ENCODE measurements around the gene CGB1. TPM values are rescaled to one million over a fixed set of nuclear protein-coding genes. Genes with fewer than 3 reads are reported as not detected.
"Not testable (repeated sequence)": the region's sequence is repeated elsewhere in the genome, so short reads cannot be mapped to it uniquely, and the experiment has no call there.

CGB1 gene
- total RNA-seq, 1 experiment from 2014 or later: not detected

GRCh38 chr19:49064029-49064629 lies 27.4 kb upstream of the CGB1 start:
- Histone ChIP-seq H3K27me3 (peaks cover 18% of the 10 kb centered on the region), H3K9me3 (no peaks in the 10 kb centered on the region), H3K4me3 (no peak overlapping the region), H3K36me3 (no peaks in the 10 kb centered on the region)
- DNase-seq: no peak

GRCh38 chr19:49061445-49061844 lies 24.8 kb upstream of the CGB1 start:
- Histone ChIP-seq H3K27me3 (peaks cover 9% of the 10 kb centered on the region), H3K9me3 (no peaks in the 10 kb centered on the region), H3K4me3 (no peak overlapping the region), H3K36me3 (no peaks in the 10 kb centered on the region)
- DNase-seq: no peak

- H3K4me3 ChIP-seq: no peak overlapping the region
- no peak for DNase-seq
- no peaks in the 10 kb centered on the region for H3K9me3 ChIP-seq
- H3K36me3 ChIP-seq: no peaks in the 10 kb centered on the region
- peaks cover 10% of the 10 kb centered on the region; the same call in 1 of the 2 replicates for H3K27me3 ChIP-seq
These were observed 24.3 kb upstream of the CGB1 start for GRCh38 chr19:49061000-49061399.

- peaks cover 10% of the 10 kb centered on the region; the same call in 1 of the 2 replicates for H3K27me3 ChIP-seq
- H3K4me3 ChIP-seq: no peak overlapping the region
- no peak for DNase-seq
- H3K9me3 ChIP-seq: no peaks in the 10 kb centered on the region
- no peaks in the 10 kb centered on the region for H3K36me3 ChIP-seq
These were observed 22.4 kb upstream of the CGB1 start for GRCh38 chr19:49059053-49059452.

GRCh38 chr19:49058562-49058961 lies 21.9 kb upstream of the CGB1 start:
- peaks cover 10% of the 10 kb centered on the region; the same call in 1 of the 2 replicates for H3K27me3 ChIP-seq
- H3K4me3 ChIP-seq: no peak overlapping the region
- no peaks in the 10 kb centered on the region for H3K36me3 ChIP-seq
- peak; percentile 53 for DNase-seq
- no peaks in the 10 kb centered on the region for H3K9me3 ChIP-seq

- peaks cover 10% of the 10 kb centered on the region; the same call in 1 of the 2 replicates for H3K27me3 ChIP-seq
- H3K4me3 ChIP-seq: peak within 1 kb of the TSS; percentile 22; the same call in 1 of the 2 replicates
- no peaks in the 10 kb centered on the region for H3K36me3 ChIP-seq
- peak; percentile 54 for DNase-seq
- no peaks in the 10 kb centered on the region for H3K9me3 ChIP-seq
These were observed 21.0 kb upstream of the CGB1 start, which contains the start of gene CGB7 for GRCh38 chr19:49057636-49058234. Gene CGB7 (minus strand): TSS chr19:49057749. CDS start chr19:49055375, 2,374 bp downstream.

- H3K4me3 ChIP-seq, H3K27me3 ChIP-seq, DNase-seq, H3K36me3 ChIP-seq, H3K9me3 ChIP-seq: not testable (repeated sequence)
These were observed 20.4 kb upstream of the CGB1 start for GRCh38 chr19:49056902-49057596.

- Histone ChIP-seq H3K4me3 (peak overlapping the region; percentile 22), H3K27me3 (peaks cover 10% of the 10 kb centered on the region; the same call in 1 of the 2 replicates), H3K36me3 (no peaks in the 10 kb centered on the region), H3K9me3 (no peaks in the 10 kb centered on the region)
- peak; percentile 40 for DNase-seq
These were observed 19.6 kb upstream of the CGB1 start for GRCh38 chr19:49056101-49056901.

- DNase-seq: peak; percentile 80
These were observed 13.8 kb upstream of the CGB1 start for GRCh38 chr19:49050376-49051033.

GRCh38 chr19:49049834-49050233 lies 13.1 kb upstream of the CGB1 start:
- H3K27me3 ChIP-seq, DNase-seq, H3K4me3 ChIP-seq, H3K36me3 ChIP-seq, H3K9me3 ChIP-seq: not testable (repeated sequence)

More at GRCh38 chr19:49050376-49051033, 13.8 kb upstream of the CGB1 start:
- not testable (repeated sequence) for H3K36me3 ChIP-seq, H3K27me3 ChIP-seq, H3K9me3 ChIP-seq, H3K4me3 ChIP-seq

- H3K36me3 ChIP-seq, H3K27me3 ChIP-seq, H3K9me3 ChIP-seq, DNase-seq, H3K4me3 ChIP-seq: not testable (repeated sequence)
These were observed 12.3 kb upstream of the CGB1 start, which contains the start of gene CGB8 for GRCh38 chr19:49049011-49049410. Gene CGB8 (minus strand): TSS chr19:49049111. CDS start chr19:49048739, 372 bp downstream.

GRCh38 chr19:49043548-49043947 lies 6.9 kb upstream of the CGB1 start, which contains the start of gene CGB5:
Gene CGB5 (plus strand): TSS chr19:49043848. CDS start chr19:49044210, 362 bp downstream.
- not testable (repeated sequence) for H3K9me3 ChIP-seq, H3K36me3 ChIP-seq, H3K27me3 ChIP-seq, H3K4me3 ChIP-seq, DNase-seq

- DNase-seq, H3K27me3 ChIP-seq, H3K36me3 ChIP-seq, H3K9me3 ChIP-seq, H3K4me3 ChIP-seq: not testable (repeated sequence)
These were observed 6.0 kb upstream of the CGB1 start for GRCh38 chr19:49042666-49043065.

- Histone ChIP-seq H3K36me3 (no peaks in the 10 kb centered on the region), H3K9me3 (no peaks in the 10 kb centered on the region), H3K27me3 (no peaks in the 10 kb centered on the region), H3K4me3 (no peak overlapping the region)
- peak; percentile 43 for DNase-seq
These were observed 5.5 kb upstream of the CGB1 start for GRCh38 chr19:49042177-49042576.

- H3K36me3 ChIP-seq, DNase-seq, H3K27me3 ChIP-seq, H3K4me3 ChIP-seq, H3K9me3 ChIP-seq: not testable (repeated sequence)
These were observed 3.0 kb upstream of the CGB1 start for GRCh38 chr19:49039736-49040135.

- H3K9me3 ChIP-seq, H3K4me3 ChIP-seq, H3K36me3 ChIP-seq, H3K27me3 ChIP-seq: not testable (repeated sequence)
- DNase-seq: peak; percentile 81
These were observed 2.0 kb upstream of the CGB1 start for GRCh38 chr19:49038557-49039276.

Measured in MG63 (cell line).